Stimulated activated CD4-positive, alpha-beta T cell treated with anti-CD3 and anti-CD28 coated beads, Interleukin-12 subunit alpha, Interleukin-12 subunit beta, amount 100 ng/mL, for 4 hours (primary cell): ENCODE measurements around the gene MRFAP1.
"Not testable (repeated sequence)": the region's sequence is repeated elsewhere in the genome, so short reads cannot be mapped to it uniquely, and the experiment has no call there.

ENCODE experiments used
- DNase-seq: peaks from one replicate; pipeline ENCODE4 v3.0.0-alpha.2; 2020

The MRFAP1 gene

DNA sequence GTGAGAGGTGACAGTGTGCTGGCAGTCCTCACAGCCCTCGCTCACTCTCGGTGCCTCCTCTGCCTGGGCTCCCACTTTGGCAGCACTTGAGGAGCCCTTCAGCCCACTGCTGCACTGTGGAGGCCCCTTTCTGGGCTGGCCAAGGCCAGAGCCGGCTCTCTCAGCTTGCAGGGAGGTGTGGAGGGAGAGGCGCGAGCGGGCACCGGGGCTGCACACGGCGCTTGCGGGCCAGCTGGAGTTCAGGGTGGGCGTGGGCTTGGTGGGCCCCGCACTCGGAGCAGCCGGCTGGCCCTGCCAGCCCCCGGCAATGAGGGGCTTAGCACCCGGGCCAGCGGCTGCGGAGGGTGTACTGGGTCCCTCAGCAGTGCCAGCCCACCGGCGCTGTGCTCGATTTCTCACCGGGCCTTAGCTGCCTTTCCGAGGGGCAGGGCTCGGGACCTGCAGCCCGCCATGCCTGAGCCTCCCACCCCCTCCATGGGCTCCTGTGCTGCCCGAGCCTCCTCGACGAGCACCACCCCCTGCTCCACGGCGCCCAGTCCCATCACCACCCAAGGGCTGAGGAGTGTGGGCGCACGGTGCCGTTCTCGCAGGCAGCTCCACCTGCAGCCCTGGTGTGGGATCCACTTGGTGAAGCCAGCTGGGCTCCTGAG lies 32.2 kb downstream of the MRFAP1 start:
- not testable (repeated sequence) for DNase-seq

DNA sequence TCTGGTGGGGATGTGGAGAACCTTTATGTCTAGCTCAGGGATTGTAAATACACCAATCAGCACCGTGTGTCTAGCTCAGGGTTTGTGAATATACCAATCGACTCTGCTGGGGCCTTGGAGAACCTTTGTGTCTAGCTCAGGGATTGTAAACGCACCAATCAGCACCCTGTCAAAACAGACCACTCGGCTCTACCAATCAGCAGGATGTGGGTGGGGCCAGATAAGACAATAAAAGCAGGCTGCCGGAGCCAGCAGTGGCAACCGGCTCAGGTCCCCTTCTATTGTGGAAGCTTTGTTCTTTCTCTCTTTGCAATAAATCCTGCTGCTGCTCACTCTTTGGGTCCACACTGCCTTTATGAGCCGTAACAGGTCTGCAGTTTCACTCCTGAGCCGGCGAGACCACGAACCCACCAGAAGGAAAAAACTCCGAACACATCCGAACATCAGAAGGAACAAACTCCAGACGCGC lies 32.7 kb downstream of the MRFAP1 start:
- DNase-seq, result peak; percentile 26

DNA sequence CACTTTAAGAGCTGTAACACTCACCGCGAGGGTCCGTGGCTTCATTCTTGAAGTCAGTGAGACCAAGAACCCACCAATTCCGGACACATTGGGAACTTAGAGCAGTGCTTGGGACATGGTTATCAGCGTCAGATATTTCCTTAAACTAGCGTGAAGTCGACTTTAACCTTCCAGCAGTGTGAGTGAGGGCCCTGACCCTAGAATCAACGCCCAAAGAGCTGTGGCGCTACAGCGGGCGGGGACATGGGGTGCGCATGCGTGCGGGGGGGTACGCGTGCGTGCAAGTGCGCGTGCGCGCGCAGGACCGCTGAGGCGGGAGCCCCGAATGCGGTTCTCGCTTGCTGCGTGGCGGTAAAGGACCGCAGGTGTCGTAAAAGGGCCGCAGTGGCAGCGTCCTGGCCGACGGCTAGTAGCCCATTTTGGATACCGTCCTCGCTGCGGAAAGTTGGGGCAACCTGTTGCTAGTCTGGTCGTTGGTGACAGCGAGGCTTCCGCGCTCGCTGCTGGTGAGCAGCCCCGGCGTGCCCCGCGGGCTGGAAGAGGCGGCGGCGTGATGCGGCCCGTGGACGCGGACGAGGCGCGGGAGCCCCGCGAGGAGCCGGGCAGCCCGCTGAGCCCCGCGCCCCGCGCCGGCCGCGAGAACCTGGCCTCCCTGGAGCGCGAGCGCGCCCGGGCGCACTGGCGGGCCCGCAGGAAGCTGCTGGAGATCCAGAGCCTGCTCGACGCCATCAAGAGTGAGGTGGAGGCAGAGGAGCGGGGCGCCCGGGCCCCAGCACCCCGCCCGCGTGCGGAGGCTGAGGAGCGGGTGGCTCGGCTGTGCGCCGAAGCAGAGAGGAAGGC lies 33.4 kb downstream of the MRFAP1 start:
- peak; percentile 90 for DNase-seq

DNA sequence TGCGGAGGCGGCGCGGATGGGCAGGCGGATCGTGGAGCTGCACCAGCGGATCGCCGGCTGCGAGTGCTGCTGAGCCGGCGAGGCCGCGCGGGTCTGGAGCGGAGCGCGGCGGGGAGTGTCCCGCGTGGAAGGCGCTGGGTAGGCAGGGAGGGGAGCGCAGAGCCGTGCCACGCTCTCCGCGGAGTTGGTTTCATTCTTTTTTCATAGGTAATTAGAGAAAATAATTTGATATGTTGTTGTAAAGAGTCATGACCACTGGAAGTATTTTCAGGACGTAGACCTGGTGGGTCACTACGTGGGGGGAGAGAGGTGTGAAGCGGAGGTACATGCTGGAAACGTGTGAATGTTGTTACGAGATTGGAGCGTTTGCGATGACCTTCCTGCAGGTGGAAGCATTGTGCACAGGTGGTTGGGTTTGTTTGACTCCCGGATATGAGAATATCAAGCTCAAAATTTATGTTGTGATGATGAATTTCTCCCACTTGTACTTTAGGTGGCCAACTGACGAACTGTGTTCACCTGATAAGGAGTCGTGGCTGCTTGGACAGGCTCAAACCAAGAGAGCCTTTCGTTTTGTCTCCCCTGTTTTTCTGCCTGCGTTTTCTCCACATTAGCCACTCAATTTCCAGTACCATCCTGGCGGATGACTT lies 34.1 kb downstream of the MRFAP1 start:
- peak; percentile 48 for DNase-seq

DNA sequence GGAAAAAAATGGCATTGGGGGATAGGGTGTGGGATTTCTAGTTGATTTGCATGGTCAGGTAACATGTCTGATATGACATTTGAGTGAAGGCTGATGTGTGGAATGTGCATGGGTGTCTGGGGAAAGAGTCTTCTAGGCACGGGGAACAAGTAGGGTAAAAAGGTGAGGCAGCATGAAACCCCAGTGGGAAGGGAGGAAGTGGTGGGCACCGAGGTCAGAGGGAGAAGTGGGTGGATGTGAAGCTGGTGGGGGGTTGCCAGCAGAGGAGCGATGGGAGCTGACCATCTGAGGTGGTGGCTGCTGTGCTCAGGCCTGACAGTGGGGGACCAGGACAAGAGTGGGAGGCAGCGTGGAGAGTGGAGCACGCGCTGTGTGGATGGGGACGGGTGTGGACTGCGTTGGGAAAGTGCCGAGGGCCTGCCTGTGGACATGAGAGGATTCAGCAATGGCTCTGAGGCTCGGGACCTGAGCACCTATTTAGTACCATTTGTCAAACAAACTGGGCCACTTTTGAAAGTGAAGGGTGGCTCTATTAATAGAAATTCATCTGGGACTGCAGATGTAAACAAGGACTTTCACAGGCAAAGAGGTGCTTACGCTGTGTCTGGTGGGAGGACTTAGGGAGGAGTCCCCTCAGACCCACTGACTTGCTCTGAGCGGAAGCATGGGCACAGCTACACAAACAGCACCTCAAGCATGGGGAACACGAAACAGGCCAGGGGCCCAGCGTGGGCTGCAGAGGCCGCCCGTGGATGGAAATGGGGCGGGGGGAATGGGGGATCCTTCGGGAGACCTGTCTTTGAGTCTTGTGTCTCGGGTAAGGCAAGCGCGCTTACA lies 36.5 kb downstream of the MRFAP1 start:
- DNase-seq, result no peak

DNA sequence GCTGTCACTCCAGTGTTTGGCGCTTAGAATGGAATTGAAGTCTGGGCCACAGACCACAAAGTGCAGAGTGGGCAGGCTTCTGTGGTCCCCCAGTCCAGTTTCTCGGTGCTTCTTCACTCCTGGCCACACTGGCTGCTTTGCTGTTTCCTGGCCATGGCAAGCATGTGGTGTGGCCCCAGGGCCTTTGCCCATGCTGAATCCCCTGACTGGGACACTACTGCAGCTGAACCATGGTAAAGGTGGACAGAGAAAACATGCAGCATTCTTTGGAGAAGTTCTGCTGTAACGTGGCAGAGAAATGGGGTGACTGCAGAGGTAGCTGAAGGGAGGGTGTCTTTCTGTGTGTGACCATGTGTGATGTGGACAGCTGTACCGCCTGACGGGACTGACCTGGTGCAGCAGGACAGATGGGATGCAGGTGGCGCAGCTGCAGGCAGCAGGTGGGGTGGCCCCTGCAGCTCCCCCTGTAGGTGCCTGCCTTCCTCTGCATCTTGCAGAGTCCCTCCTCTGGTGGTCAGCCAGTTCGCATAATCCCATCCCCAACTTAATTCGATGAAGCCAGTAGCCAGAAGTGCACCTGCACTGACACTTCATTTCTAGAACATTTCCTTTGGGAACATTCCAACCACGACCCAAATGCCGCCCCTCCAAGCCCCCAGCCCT lies 40.0 kb downstream of the MRFAP1 start:
- no peak for DNase-seq

DNA sequence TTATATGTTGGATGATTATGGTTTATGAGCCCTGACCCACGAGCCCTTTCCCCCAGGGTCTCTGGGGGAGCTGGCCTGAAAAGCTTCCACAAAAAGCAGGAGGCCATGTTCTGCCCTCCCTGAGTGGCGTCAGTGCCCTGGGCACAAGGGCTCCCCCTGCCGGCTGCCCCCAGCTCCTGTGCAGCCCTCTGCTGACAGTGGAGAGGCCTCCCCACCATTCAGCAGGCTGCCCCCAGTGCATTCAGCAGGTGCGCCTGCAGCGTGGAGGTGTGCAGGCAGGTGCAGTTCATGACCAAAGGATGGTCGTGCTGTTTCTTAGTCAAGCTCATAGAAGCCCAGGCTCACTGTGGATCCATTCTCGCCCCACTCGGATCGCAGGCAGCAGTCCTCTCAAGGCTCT lies 40.7 kb downstream of the MRFAP1 start:
- DNase-seq, result no peak

DNA sequence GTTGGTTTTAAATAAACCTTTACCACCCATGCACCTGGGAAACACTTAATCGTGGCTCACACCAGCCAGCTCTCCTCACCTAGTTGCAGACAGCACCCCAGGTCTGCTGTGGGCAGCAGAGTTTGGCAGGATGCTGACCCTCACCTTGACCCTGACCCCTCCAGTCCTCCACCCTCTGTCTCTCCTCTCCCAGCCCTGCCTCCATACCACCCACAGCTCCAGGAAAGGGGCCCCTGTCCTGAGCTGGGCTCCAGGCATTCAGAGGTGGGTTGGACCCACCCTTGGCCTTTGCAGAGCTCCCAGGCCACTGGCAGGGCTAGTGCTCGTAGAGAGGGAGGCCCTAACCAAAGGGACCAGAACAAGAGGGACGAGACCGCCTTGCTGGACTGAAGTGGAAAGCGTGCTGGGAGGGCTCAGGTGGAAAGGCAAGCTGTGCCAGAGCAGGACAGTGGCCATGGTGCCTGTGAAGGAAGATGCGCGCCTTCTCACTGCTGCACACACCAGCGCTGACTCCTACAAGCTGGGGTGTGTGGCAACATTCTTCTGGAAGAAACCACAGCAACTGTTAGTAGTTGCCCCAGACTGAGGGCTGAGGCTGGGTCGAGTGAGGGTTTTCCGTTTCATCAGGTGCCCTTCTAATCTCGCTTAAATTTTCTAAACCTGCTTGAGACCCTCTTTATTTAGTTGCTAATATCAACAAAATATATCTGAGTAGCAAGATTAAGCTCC lies 42.5 kb downstream of the MRFAP1 start:
- no peak for DNase-seq

DNA sequence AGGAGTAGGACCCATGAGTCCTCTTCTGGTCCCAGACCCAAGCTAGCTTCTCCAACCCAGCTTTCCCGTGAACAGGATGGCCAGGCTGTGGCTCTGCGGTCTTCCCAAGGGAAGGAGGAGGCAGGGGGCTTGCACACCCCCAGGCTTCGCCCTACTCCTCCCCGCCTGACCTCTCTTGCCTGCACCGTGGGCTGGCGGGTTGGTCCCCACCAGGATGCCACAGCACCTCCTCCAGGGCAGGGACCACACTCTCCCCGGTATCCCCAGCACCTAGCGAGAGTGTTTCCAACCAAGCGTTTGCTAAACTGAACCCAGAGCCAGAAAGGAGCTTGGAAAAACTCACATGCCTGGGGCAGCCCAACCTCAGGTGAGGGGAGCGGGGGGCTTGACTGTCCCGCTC lies 44.2 kb downstream of the MRFAP1 start:
- no peak for DNase-seq

DNA sequence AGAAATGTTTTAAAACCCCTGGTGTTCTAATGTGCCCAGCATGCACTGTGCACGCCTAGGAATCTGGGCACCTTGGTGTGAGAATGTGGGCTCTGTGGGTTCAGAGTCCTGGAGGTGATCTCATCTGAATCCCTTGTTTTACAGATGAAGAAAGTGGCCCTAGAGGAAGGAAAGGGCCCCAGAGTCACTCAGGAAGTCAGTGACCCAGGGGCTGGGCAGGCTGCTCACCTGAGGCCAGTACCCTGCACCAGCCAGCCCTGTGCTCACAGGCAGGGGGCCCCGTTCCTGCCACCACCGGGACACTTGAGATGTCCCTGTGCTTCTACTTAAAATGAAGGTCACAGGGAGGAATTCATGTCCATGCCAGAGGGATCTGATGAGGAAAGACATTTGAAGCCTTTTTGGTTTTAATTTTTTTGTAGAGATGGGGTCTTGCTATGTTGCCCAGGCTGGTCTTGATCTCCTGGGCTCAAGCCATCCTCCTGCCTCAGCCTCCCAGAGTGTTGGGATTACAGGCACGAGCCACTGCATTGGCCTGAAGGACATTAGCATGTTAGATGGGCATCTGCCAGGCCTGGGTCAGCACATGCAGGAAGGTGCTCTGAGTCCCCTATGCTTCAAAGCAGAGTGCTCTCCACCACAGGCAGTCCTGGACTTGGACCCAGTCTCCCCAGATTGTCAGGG lies 45.8 kb downstream of the MRFAP1 start:
- DNase-seq, result no peak

DNA sequence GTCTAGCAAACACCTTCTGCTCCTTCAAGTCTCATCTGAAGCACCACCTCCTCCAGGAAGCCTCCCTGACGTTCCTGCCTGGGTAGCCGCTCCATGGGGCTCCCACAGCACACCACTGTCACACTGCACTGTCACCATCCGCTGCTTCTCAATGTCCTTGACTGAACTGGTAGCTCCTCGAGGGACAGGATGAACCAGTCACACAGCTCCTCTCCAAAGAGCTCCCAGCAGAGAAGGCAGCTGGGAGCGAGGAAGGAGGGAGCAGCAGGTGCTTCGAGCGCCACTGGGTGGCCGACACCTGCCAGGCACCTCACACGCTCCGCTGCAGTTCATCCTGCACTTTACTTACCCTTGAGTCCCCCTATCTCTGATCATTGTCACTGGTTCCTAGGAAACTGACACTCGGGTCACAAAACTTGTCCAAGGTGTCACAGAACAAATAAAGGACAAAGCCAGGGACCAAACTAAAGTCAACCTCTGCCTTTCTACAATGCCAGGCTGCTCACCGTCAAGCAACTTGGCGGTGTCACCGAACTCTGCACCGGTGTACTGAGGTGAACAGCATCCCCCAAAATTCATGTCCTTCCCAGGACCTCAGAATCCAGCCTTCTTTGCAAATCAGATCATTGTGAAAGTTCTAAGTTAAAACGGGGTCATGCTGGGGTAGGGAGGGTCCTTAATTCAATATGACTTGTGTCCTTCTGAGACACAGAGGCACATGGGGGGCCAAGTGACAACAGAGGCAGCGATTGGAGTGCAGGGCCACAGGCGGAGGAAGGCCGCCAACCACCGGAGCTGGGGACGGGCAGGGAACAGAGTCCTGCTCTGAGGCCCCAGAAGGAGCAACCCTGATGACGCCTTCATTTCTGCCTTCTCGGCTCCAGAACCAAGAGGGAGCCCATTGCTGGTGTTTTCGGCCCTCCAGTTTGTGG lies 47.7 kb downstream of the MRFAP1 start:
- no peak for DNase-seq

DNA sequence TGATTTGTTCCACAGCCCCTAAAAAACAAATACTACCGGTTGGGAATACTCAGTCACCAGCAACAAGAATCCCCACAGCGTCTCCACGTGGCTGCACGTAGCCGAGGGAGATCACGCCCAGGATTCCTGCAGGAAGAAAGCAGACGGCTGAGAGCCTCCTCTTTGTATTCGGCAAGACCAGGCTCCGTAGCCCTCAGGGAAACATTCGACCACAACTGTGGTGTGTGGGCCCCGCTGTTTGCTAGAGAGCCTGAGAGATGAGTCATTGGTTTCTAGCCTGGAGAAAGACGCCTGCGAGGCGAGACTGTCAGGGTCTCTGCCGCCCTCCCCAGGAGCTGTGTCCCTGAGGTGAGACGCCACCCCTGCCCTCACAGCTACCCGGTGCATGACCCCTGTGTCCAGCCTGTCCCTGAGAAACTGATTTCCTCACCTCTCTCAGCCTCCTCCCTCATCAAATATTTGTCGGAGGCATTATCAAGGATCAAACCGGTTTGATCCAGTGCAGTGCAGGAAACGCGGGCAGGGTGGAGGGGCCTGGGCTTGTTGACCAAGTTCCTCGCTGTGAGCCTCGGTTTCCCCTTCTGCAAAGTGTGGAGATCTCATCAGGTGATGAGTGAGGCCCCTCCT lies 48.5 kb downstream of the MRFAP1 start:
- peak; percentile 60 for DNase-seq

DNA sequence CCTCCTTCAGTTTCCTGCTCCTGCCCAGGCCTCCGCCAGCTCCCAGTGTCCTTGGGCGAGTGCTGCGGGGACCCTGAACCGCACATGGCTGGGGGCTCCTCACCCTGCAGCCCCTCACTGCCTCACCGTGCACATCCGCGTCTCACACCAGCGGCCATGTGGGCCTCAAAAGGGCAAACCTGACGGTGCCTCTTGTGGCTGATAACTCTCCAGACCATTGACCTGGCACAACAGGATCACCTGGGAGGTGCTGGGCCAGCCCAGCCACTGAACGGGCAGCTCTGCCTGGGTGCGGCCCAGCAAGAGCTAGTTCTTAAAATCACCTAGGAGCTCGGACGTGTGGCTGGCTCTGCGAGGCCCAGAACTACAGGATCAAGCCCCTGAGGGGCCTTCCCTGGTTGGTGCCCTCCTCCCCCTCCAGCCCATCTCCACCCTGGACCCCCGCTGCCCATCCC lies 49.0 kb downstream of the MRFAP1 start:
- no peak for DNase-seq
